Adrenal gland (tissue), 5 donors: ENCODE measurements around the gene COL2A1.

Experiments
- CTCF ChIP-seq, 6 experiments: fragments of 450-650 bp in 4 of 6; fragments of 200-600 bp in 2 of 6; sonication (generic) in 1 of 6; IDR thresholded peaks; 1 replicate in 5 of 6; 2 replicates in 1 of 6; pipeline versions ENCODE4 v1.5.1 to v1.8.0; 2016 to 2021; ENCODE audit warnings: antibody characterized with exemption in 6 of 6, mild to moderate bottlenecking in 2 of 6, moderate library complexity in 1 of 6
- POLR2A ChIP-seq, 2 donors: fragments of 450-650 bp; IDR thresholded peaks; one replicate each; pipeline ENCODE4 v1.6.1; 2017; ENCODE audit warnings: antibody characterized with exemption in 2 of 2, mild to moderate bottlenecking in 2 of 2, moderate library complexity in 1 of 2
- donor health status: DM: no; HTN: no; CAD: no.

DNA sequence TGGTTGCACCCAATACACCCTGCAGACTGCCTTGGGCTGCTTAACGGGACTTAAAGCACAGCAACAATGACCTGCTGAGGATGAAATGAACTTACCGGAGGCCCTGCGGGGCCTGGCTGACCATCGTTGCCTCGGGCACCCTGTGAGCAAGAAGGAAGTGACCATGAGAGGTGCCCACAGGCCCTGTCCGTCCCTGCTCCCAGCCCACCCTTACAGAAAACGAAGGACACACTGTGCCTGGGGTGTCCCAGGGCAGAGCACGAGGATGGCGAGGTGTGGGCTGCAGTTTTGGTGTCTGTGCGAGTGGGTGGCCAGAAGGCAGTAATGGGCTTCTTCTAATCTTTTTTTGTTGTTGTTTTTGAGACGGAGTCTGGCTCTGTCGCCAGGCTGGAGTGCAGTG, 14.6 kb downstream of the COL2A1 start:
- TF ChIP-seq POLR2A (IDR thresholded peaks at IDR 0.05), result no peak
- TF ChIP-seq CTCF (IDR thresholded peaks at IDR 0.05), result no peak
